Measurements from ENCODE around the gene ARFGEF2.

ARFGEF2 gene

GRCh38 chr20:48891235-48892048 lies 30.1 kb upstream of the ARFGEF2 start:
- FAIRE-seq (no peak), DNase-seq (ENCODE audit: insufficient read length, low spot score) (no peak)
- TF ChIP-seq POLR2A (IDR thresholded peaks at IDR 0.05; ENCODE audit: low read depth, low read length): no peak

DNA sequence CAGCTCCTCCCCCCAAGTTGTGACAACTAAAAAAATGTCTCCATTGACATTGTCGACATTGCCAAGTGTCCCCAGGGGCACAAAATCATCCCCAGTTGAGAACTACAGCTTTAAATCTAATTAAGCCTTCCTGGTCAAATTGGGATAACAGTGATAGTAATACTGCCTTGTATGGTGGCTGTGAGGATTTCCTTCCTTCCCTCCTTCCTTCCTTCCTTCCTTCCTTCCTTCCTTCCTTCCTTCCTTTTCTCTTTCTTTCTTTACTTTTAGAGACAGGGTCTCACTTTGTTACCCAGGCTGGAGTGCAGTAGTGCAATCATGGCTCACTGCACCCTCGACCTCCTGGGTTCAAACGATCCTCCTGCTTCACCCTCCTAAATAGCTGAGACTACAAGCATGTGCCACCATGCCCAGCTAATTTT lies 29.5 kb upstream of the ARFGEF2 start:
- no peak for TF ChIP-seq POLR2A (IDR thresholded peaks at IDR 0.05; ENCODE audit: low read depth, low read length)

GRCh38 chr20:48892891-48893290 lies 28.6 kb upstream of the ARFGEF2 start:
- FAIRE-seq: no peak
- no peak for DNase-seq (ENCODE audit: insufficient read length, low spot score)

More for the DNA sequence above, 29.5 kb upstream of the ARFGEF2 start:
- DNase-seq (ENCODE audit: insufficient read length, low spot score): no peak
- no peak for FAIRE-seq

GRCh38 chr20:48893374-48893773 lies 28.1 kb upstream of the ARFGEF2 start:
- FAIRE-seq: no peak
- no peak for DNase-seq (ENCODE audit: insufficient read length, low spot score)
- TF ChIP-seq POLR2A (IDR thresholded peaks at IDR 0.05; ENCODE audit: low read depth, low read length): no peak

More at GRCh38 chr20:48892891-48893290, 28.6 kb upstream of the ARFGEF2 start:
- TF ChIP-seq POLR2A (IDR thresholded peaks at IDR 0.05; ENCODE audit: low read depth, low read length): no peak

- no peak for TF ChIP-seq POLR2A (IDR thresholded peaks at IDR 0.05; ENCODE audit: low read depth, low read length)
- FAIRE-seq (no peak), DNase-seq (ENCODE audit: insufficient read length, low spot score) (peak; percentile 49)
Measured at GRCh38 chr20:48897305-48898010, 24.1 kb upstream of the ARFGEF2 start.

DNA sequence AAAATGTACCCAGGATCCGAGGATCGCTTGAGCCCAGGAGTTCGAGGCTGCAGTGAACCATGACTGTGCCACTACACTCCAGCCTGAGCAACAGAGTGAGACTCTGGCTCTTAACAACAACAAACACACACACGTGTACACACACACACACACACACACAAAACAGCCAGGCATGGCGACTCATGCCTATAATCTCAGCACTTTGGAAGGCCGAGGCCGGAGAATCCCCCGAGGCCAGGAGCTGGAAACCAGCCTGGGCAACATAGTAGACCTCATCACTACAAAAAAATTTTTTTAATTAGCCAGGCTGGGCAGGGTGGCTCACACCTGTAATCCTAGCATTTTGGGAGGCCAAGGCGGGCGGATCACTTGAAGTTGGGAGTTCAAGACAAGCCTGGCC lies 23.3 kb upstream of the ARFGEF2 start:
- TF ChIP-seq POLR2A (IDR thresholded peaks at IDR 0.05; ENCODE audit: low read depth, low read length): no peak
- FAIRE-seq: no peak
- DNase-seq (ENCODE audit: insufficient read length, low spot score): no peak

- no peak for TF ChIP-seq POLR2A (IDR thresholded peaks at IDR 0.05; ENCODE audit: low read depth, low read length)
- no peak for FAIRE-seq
- no peak for DNase-seq (ENCODE audit: insufficient read length, low spot score)
Measured at GRCh38 chr20:48898896-48899530, 22.5 kb upstream of the ARFGEF2 start.

DNA sequence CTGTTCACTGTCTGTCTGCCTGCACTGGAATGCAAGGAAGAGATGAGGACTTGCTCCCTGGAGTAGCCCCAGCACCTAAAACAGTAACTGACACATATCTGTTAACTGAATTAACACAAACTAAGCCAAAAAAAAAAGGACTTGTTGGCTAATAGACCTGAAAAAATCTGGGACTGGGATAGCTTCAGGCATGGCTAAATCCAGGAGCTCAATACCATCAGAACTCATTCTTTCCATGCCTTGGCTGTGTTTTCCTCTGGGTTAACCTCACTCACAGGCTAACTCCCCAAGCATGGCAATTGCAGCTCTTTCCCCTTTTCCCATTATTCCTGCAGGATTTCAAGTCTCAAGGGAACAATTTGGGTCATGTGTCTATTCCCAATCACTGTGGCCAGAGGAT lies 21.6 kb upstream of the ARFGEF2 start:
- DNase-seq (ENCODE audit: insufficient read length, low spot score) (no peak), FAIRE-seq (no peak)
- TF ChIP-seq POLR2A (IDR thresholded peaks at IDR 0.05; ENCODE audit: low read depth, low read length): no peak

DNA sequence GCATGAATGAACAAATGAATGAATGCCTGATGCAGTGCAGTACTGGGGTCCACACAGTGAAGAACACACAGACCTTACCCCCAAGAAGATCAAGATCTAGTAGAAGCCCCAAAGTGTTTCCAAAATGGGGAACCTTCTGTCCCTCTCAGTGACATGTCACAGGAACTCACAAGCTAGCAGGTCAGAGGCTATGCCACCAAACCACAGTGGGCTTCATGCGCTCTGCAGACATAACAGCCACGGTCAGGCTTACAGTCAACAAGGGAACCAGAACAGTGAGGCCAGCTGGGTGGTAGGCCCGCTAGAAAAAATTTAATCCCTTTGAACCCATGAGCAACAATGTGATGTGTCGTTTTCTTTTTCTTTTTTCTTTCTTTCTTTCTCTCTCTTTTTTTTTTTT lies 20.2 kb upstream of the ARFGEF2 start:
- no peak for DNase-seq (ENCODE audit: insufficient read length, low spot score)
- no peak for FAIRE-seq
- TF ChIP-seq POLR2A (IDR thresholded peaks at IDR 0.05; ENCODE audit: low read depth, low read length): no peak

DNA sequence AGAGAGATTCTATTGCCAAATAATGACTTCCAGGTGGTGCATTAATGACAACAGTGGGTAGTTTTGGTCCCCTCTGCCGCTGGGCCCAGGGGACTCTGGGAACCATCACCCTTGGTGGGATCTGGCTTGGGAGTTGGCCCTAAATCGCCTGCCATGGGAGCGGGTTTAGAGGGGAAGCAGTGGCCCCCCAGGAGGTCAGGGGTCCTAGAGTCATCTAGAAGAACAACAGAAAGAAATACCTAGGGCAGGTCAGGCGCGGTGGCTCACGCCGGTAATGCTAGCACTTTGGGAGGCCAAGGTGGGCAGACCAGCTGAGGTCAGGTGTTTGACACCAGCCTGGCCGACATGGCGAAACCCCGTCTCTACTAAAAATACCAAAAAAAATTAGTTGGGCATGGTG lies 17.8 kb upstream of the ARFGEF2 start:
- DNase-seq (ENCODE audit: insufficient read length, low spot score) (no peak), FAIRE-seq (no peak)
- no peak for TF ChIP-seq POLR2A (IDR thresholded peaks at IDR 0.05; ENCODE audit: low read depth, low read length)

GRCh38 chr20:48904566-48905296 lies 16.8 kb upstream of the ARFGEF2 start:
- no peak for TF ChIP-seq POLR2A (IDR thresholded peaks at IDR 0.05; ENCODE audit: low read depth, low read length)
- no peak for FAIRE-seq
- DNase-seq (ENCODE audit: insufficient read length, low spot score): peak; percentile 42

DNA sequence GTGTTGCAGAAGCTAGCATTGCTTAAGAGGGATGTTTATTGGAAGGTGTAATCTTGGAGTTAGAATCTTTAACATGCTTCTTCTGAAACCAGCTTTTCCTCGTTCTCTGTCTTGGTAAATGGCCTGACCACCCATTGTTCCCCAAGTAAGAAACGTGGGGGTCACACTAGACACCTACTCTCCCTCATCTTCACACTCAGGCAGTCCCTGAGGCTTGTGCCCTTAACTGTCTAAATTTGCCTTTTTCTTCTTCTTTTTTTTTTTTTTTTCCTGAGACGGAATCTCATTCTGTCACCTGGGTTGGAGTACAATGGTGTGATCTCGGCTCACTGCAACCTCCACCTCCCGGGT lies 16.2 kb upstream of the ARFGEF2 start:
- DNase-seq (ENCODE audit: insufficient read length, low spot score) (no peak), FAIRE-seq (no peak)
- no peak for TF ChIP-seq POLR2A (IDR thresholded peaks at IDR 0.05; ENCODE audit: low read depth, low read length)

GRCh38 chr20:48906221-48906877 lies 15.2 kb upstream of the ARFGEF2 start:
- DNase-seq (ENCODE audit: insufficient read length, low spot score) (no peak), FAIRE-seq (no peak)
- no peak for TF ChIP-seq POLR2A (IDR thresholded peaks at IDR 0.05; ENCODE audit: low read depth, low read length)

All from H54 (cell line).